Mesenchymal stem cell (in vitro differentiated cells and primary cell): Measurements from ENCODE around the gene PID1.
A peak's percentile ranks its signal among the peaks of the same experiment; 100 is the strongest.

ENCODE experiments used
- DNase-seq: peaks from one replicate; pipeline ENCODE4 v3.0.0-alpha.2; 2013
- H2AFZ ChIP-seq: one replicate; pipeline ENCODE4 v1.6.1; 2013; ENCODE audit warnings: low read depth, mild to moderate bottlenecking, control low read depth, inconsistent platforms, low read length, moderate library complexity
- H2AK5ac ChIP-seq: 2 replicates; pipeline ENCODE4 v1.6.1; 2013; ENCODE audit warnings: low read length, moderate library complexity, mild to moderate bottlenecking, inconsistent platforms; ENCODE audit not compliant: severe bottlenecking
- H2BK120ac ChIP-seq: one replicate; pipeline ENCODE4 v1.6.1; 2013; ENCODE audit warnings: low read depth, mild to moderate bottlenecking, inconsistent platforms, low read length, moderate library complexity
- H2BK12ac ChIP-seq, 2 experiments: one replicate each; pipeline ENCODE4 v1.6.1; 2013; ENCODE audit warnings: inconsistent platforms in 2 of 2, low read length in 2 of 2, mild to moderate bottlenecking in 2 of 2, moderate library complexity in 2 of 2, control low read depth in 1 of 2
- H2BK15ac ChIP-seq: one replicate; pipeline ENCODE4 v1.6.1; 2013; ENCODE audit warnings: mild to moderate bottlenecking, low read depth, inconsistent platforms; ENCODE audit not compliant: poor library complexity, severe bottlenecking
- H2BK5ac ChIP-seq: 2 replicates; pipeline ENCODE4 v1.6.1; 2013; ENCODE audit warnings: low read depth, mild to moderate bottlenecking, low read length, control low read depth, inconsistent platforms; ENCODE audit not compliant: poor library complexity, severe bottlenecking
- H3K14ac ChIP-seq, 2 experiments: one replicate each; pipeline ENCODE4 v1.6.1; 2013; ENCODE audit warnings: inconsistent platforms in 2 of 2, low read length in 2 of 2, control low read depth in 1 of 2, mild to moderate bottlenecking in 1 of 2, moderate library complexity in 1 of 2
- H3K18ac ChIP-seq, 2 experiments: one replicate each; pipeline ENCODE4 v1.6.1; 2013; ENCODE audit warnings: inconsistent platforms in 2 of 2, low read length in 2 of 2, control low read depth in 1 of 2, low read depth in 1 of 2, mild to moderate bottlenecking in 1 of 2
- H3K23ac ChIP-seq, 2 experiments: one replicate each; pipeline ENCODE4 v1.6.1; 2013; ENCODE audit warnings: inconsistent platforms in 2 of 2, low read length in 2 of 2, mild to moderate bottlenecking in 2 of 2, moderate library complexity in 2 of 2, control low read depth in 1 of 2
- H3K27ac ChIP-seq: 2 replicates; pipeline ENCODE4 v1.5.1; 2013; ENCODE audit warnings: mild to moderate bottlenecking, moderate library complexity, low read length, control low read depth, inconsistent platforms; ENCODE audit not compliant: poor library complexity, severe bottlenecking
- H3K27me3 ChIP-seq, 2 experiments: 2 replicates each; pipeline versions ENCODE4 v1.6.1 to v1.7.0; 2013; ENCODE audit warnings: low read length in 2 of 2, mild to moderate bottlenecking in 2 of 2, moderate library complexity in 2 of 2, control low read depth in 1 of 2, inconsistent platforms in 1 of 2; ENCODE audit not compliant: control insufficient read depth in 1 of 2, insufficient read depth in 1 of 2
- H3K36me3 ChIP-seq, 2 experiments: 2 replicates each; pipeline versions ENCODE4 v1.6.1 to v1.7.0; 2013; ENCODE audit warnings: low read length in 2 of 2, control low read depth in 1 of 2, inconsistent platforms in 1 of 2, low read depth in 1 of 2, mild to moderate bottlenecking in 1 of 2; ENCODE audit not compliant: insufficient read depth in 2 of 2, control insufficient read depth in 1 of 2
- H3K4ac ChIP-seq, 2 experiments: one replicate each; pipeline ENCODE4 v1.6.1; 2013; ENCODE audit warnings: inconsistent platforms in 2 of 2, low read length in 2 of 2, mild to moderate bottlenecking in 2 of 2, moderate library complexity in 2 of 2, control low read depth in 1 of 2, low read depth in 1 of 2
- H3K4me1 ChIP-seq: 2 replicates; pipeline ENCODE4 v1.6.1; 2013; ENCODE audit warnings: low read depth, low read length, control low read depth; ENCODE audit not compliant: control insufficient read depth, insufficient read depth
- H3K4me2 ChIP-seq: 2 replicates; pipeline ENCODE4 v1.6.1; 2013; ENCODE audit warnings: low read length, mild to moderate bottlenecking, inconsistent platforms; ENCODE audit not compliant: poor library complexity, severe bottlenecking
- H3K4me3 ChIP-seq, 2 experiments: 2 replicates each; pipeline versions ENCODE4 v1.5.1 to v1.7.0; 2013; ENCODE audit warnings: low read length in 2 of 2, mild to moderate bottlenecking in 2 of 2, control low read depth in 1 of 2, low read depth in 1 of 2; ENCODE audit not compliant: insufficient read depth in 1 of 2
- H3K79me1 ChIP-seq: replicated peaks from 2 replicates; pipeline ENCODE4 v1.6.1; 2013; ENCODE audit warnings: mild to moderate bottlenecking, control low read depth, low read length, inconsistent platforms; ENCODE audit not compliant: poor library complexity, severe bottlenecking
- H3K9ac ChIP-seq: 2 replicates; pipeline ENCODE4 v1.7.0; 2013; ENCODE audit warnings: mild to moderate bottlenecking, low read length, moderate library complexity
- H3K9me3 ChIP-seq: 2 replicates; pipeline ENCODE4 v1.7.0; 2013; ENCODE audit warnings: mild to moderate bottlenecking, low read length; ENCODE audit not compliant: control insufficient read depth
- H4K8ac ChIP-seq: one replicate; pipeline ENCODE4 v1.6.1; 2013; ENCODE audit warnings: inconsistent platforms, mild to moderate bottlenecking, low read length, moderate library complexity
- H4K91ac ChIP-seq: one replicate; pipeline ENCODE4 v1.6.1; 2013; ENCODE audit warnings: mild to moderate bottlenecking, low read length, inconsistent platforms
- WGBS: methylation state at CpG from one replicate; pipeline ENCODE4 v1.1.7; 2013; ENCODE audit warnings: mixed read lengths; 5-methylcytosine and 5-hydroxymethylcytosine counted together

The PID1 gene

GRCh38 chr2:229096409-229097066, 174.5 kb downstream of the PID1 start:
- Histone ChIP-seq H2AK5ac (no peak overlapping the region), H3K18ac (no peak overlapping the region), H3K14ac (no peak overlapping the region), H3K9me3 (no peaks in the 10 kb centered on the region), H4K91ac (no peak overlapping the region), H3K36me3 (no peaks in the 10 kb centered on the region), H2BK12ac (no peak overlapping the region), H2AFZ (no peak overlapping the region), H2BK120ac (no peak overlapping the region), H3K27me3 (no peaks in the 10 kb centered on the region), H3K9ac (no peak overlapping the region), H2BK15ac (no peak overlapping the region), H3K23ac (no peak overlapping the region), H3K79me1 (no peaks in the 10 kb centered on the region), H4K8ac (no peak overlapping the region), H3K27ac (no peak overlapping the region), H3K4ac (no peak overlapping the region), H3K4me3 (no peak overlapping the region), H3K4me1 (no peaks in the 10 kb centered on the region), H2BK5ac (no peak overlapping the region), H3K4me2 (no peak overlapping the region)
- peak; percentile 15 for DNase-seq
- 60% methylated on average over 2 of the region's 4 CpGs for whole genome bisulfite sequencing

GRCh38 chr2:229095472-229095871, 175.6 kb downstream of the PID1 start:
- no peak overlapping the region for H2BK5ac ChIP-seq
- DNase-seq, result no peak
- H4K91ac ChIP-seq, result no peak overlapping the region
- no peak overlapping the region for H3K14ac ChIP-seq
- no peaks in the 10 kb centered on the region for H3K36me3 ChIP-seq
- no peak overlapping the region for H3K18ac ChIP-seq
- H3K9me3 ChIP-seq, result no peaks in the 10 kb centered on the region
- H3K79me1 ChIP-seq, result no peaks in the 10 kb centered on the region
- H3K4ac ChIP-seq, result no peak overlapping the region
- no peak overlapping the region for H3K23ac ChIP-seq
- H3K4me1 ChIP-seq, result no peaks in the 10 kb centered on the region
- H2BK15ac ChIP-seq, result no peak overlapping the region
- H2BK120ac ChIP-seq, result no peak overlapping the region
- H3K4me3 ChIP-seq, result no peak overlapping the region
- H3K27ac ChIP-seq, result no peak overlapping the region
- H2BK12ac ChIP-seq, result no peak overlapping the region
- no peak overlapping the region for H2AK5ac ChIP-seq
- H3K9ac ChIP-seq, result no peak overlapping the region
- no peak overlapping the region for H3K4me2 ChIP-seq
- H2AFZ ChIP-seq, result no peak overlapping the region
- no peaks in the 10 kb centered on the region for H3K27me3 ChIP-seq
- WGBS, result no CpG with 5 or more reads among the region's 1 CpG
- H4K8ac ChIP-seq, result no peak overlapping the region

- no peak overlapping the region for H3K23ac ChIP-seq
Measured at GRCh38 chr2:229090225-229090624, 180.9 kb downstream of the PID1 start.

GRCh38 chr2:229089776-229090175, 181.3 kb downstream of the PID1 start:
- H3K14ac ChIP-seq, result no peak overlapping the region
- H3K18ac ChIP-seq, result no peak overlapping the region
- no peak overlapping the region for H2BK15ac ChIP-seq
- no peak overlapping the region for H3K4me3 ChIP-seq
- H4K8ac ChIP-seq, result no peak overlapping the region
- no peaks in the 10 kb centered on the region for H3K9me3 ChIP-seq
- no peak overlapping the region for H2AFZ ChIP-seq
- H3K9ac ChIP-seq, result no peak overlapping the region
- H2BK5ac ChIP-seq, result no peak overlapping the region
- no peaks in the 10 kb centered on the region for H3K79me1 ChIP-seq
- no peak overlapping the region for H2BK12ac ChIP-seq
- no peak overlapping the region for H3K27ac ChIP-seq
- DNase-seq, result no peak
- no peaks in the 10 kb centered on the region for H3K36me3 ChIP-seq
- no peak overlapping the region for H3K23ac ChIP-seq
- H3K4me1 ChIP-seq, result no peaks in the 10 kb centered on the region
- no peak overlapping the region for H3K4ac ChIP-seq
- H4K91ac ChIP-seq, result no peak overlapping the region
- H2BK120ac ChIP-seq, result no peak overlapping the region
- no peak overlapping the region for H2AK5ac ChIP-seq
- no peaks in the 10 kb centered on the region for H3K27me3 ChIP-seq
- H3K4me2 ChIP-seq, result no peak overlapping the region
- 83% methylated on average over 3 of the region's 3 CpGs for WGBS

More at GRCh38 chr2:229090225-229090624, 180.9 kb downstream of the PID1 start:
- H3K4me3 ChIP-seq, result no peak overlapping the region
- no peaks in the 10 kb centered on the region for H3K9me3 ChIP-seq
- H3K36me3 ChIP-seq, result no peaks in the 10 kb centered on the region
- no peaks in the 10 kb centered on the region for H3K27me3 ChIP-seq
- H2BK15ac ChIP-seq, result no peak overlapping the region
- no peak overlapping the region for H3K4ac ChIP-seq
- DNase-seq, result no peak
- no peak overlapping the region for H3K4me2 ChIP-seq
- H4K8ac ChIP-seq, result no peak overlapping the region
- no peak overlapping the region for H4K91ac ChIP-seq
- H3K4me1 ChIP-seq, result no peaks in the 10 kb centered on the region
- H2BK12ac ChIP-seq, result no peak overlapping the region
- H2AK5ac ChIP-seq, result no peak overlapping the region
- H2AFZ ChIP-seq, result no peak overlapping the region
- no peak overlapping the region for H2BK5ac ChIP-seq
- no peak overlapping the region for H3K14ac ChIP-seq
- no peaks in the 10 kb centered on the region for H3K79me1 ChIP-seq
- 50% methylated on average over 1 of the region's 2 CpGs for WGBS
- no peak overlapping the region for H2BK120ac ChIP-seq
- no peak overlapping the region for H3K9ac ChIP-seq
- no peak overlapping the region for H3K18ac ChIP-seq
- no peak overlapping the region for H3K27ac ChIP-seq
